HepG2 (cell line): ENCODE measurements around the gene ACAP3. TPM values are rescaled to one million over a fixed set of nuclear protein-coding genes. Genes with fewer than 3 reads are reported as not detected.

Experiments used
- ATAC-seq: fragments of 200-7000 bp; cut with Tn5 transposase; 3 replicates; pipeline ENCODE4 v1.9.1; 2020; ENCODE audit warnings: mild to moderate bottlenecking, moderate library complexity
- BruUV-seq: library from RNA; stranded (reverse); fragments of 400-500 nt; replicated peaks from 2 replicates; lab custom pipeline; 2021; lab: Mats Ljungman, UMichigan
- CTCF ChIA-PET: fragments of 300-600 bp; formaldehyde crosslinking; extraction: SDS; loops from one replicate; lab custom pipeline; 2021; ENCODE audit warnings: low total read pairs, inconsistent platforms, low intra/inter-chr PET ratio; lab: Yijun Ruan, JAX
- POLR2A ChIA-PET: fragments of 350-600 bp; sonication (Branson Sonifier 250); formaldehyde crosslinking; loops from one replicate; lab custom pipeline; 2020; ENCODE audit warnings: antibody characterized with exemption, inconsistent platforms; lab: Yijun Ruan, JAX
- DNase-seq: peaks from one replicate; pipeline ENCODE4 v3.0.0-alpha.2; 2015; ENCODE audit warnings: low spot score
- FAIRE-seq: peaks from 3 replicates; lab custom pipeline; 2011; peaks lifted over from hg19 to GRCh38; lab: Jason Lieb, UNC
- H2AFZ ChIP-seq: one replicate; pipeline ENCODE4 v1.6.1; 2011; ENCODE audit warnings: low read length, inconsistent platforms
- H3K27ac ChIP-seq: fragments of 300-600 bp; 3 replicates; pipeline ENCODE4 v1.8.0; 2011; ENCODE audit warnings: mixed run types, mild to moderate bottlenecking, mixed read lengths, low read length, inconsistent platforms; ENCODE audit not compliant: insufficient read depth; ENCODE audit errors: extremely low read length
- H3K27me3 ChIP-seq, 2 experiments: fragments of 200-600 bp in 1 of 2; 2 replicates in 1 of 2; 3 replicates in 1 of 2; pipeline versions ENCODE4 v1.6.0 to v1.8.0; 2011; ENCODE audit warnings: low read length in 2 of 2, mild to moderate bottlenecking in 2 of 2, moderate library complexity in 2 of 2, inconsistent platforms in 1 of 2; ENCODE audit not compliant: insufficient read depth in 2 of 2, control insufficient read depth in 1 of 2
- H3K36me3 ChIP-seq, 2 experiments: fragments of 200-600 bp in 1 of 2; replicated peaks in 1 of 2; 2 replicates in 1 of 2; 3 replicates in 1 of 2; pipeline versions ENCODE4 v1.5.1 to v1.8.0; 2011; ENCODE audit warnings: low read length in 2 of 2, inconsistent platforms in 1 of 2; ENCODE audit not compliant: insufficient read depth in 2 of 2, control insufficient read depth in 1 of 2
- H3K4me1 ChIP-seq: 2 replicates; pipeline ENCODE4 v1.5.1; 2012; ENCODE audit warnings: low read length, inconsistent platforms; ENCODE audit not compliant: insufficient read depth
- H3K4me2 ChIP-seq: 2 replicates; pipeline ENCODE4 v1.6.0; 2011; ENCODE audit warnings: low read depth, low read length, inconsistent platforms
- H3K4me3 ChIP-seq, 3 experiments: fragments of 200-600 bp in 1 of 3; sonication (generic), shearing (Covaris generic) in 1 of 3; replicated peaks in 1 of 3; 2 replicates each; pipeline ENCODE4 v1.5.1; 2011 to 2016; ENCODE audit warnings: low read length in 3 of 3, inconsistent platforms in 2 of 3, low read depth in 2 of 3, mild to moderate bottlenecking in 2 of 3, control low read depth in 1 of 3, mixed read lengths in 1 of 3; ENCODE audit not compliant: insufficient read depth in 1 of 3
- H3K79me2 ChIP-seq: one replicate; pipeline ENCODE4 v1.6.1; 2011; ENCODE audit warnings: low read length, inconsistent platforms; ENCODE audit not compliant: insufficient read depth
- H3K9ac ChIP-seq: 2 replicates; pipeline ENCODE4 v1.6.0; 2011; ENCODE audit warnings: mild to moderate bottlenecking, low read depth, low read length, inconsistent platforms; ENCODE audit not compliant: insufficient read depth
- H3K9me3 ChIP-seq: 2 replicates; pipeline ENCODE4 v1.5.1; 2012; ENCODE audit warnings: mild to moderate bottlenecking, low read length
- H4K20me1 ChIP-seq: 2 replicates; pipeline ENCODE4 v1.6.0; 2011; ENCODE audit warnings: inconsistent platforms, mild to moderate bottlenecking, low read length, moderate library complexity; ENCODE audit not compliant: insufficient read depth
- EED ChIP-seq: sonication (generic); formaldehyde crosslinking; IDR thresholded peaks from 2 replicates; pipeline ENCODE4 v1.5.0; 2020; ENCODE audit warnings: mild to moderate bottlenecking, missing genetic modification reagents
- HDAC1 ChIP-seq: sonication (generic); formaldehyde crosslinking; IDR thresholded peaks from 2 replicates; pipeline ENCODE4 v1.5.1; 2020; ENCODE audit warnings: mild to moderate bottlenecking, missing genetic modification reagents
- KDM5A ChIP-seq: fragments of 200-600 bp; sonication (generic); IDR thresholded peaks from 2 replicates; pipeline ENCODE4 v1.7.0; 2018; ENCODE audit warnings: antibody characterized with exemption, mild to moderate bottlenecking, low read length, borderline replicate concordance
- NR2F6 ChIP-seq, 2 experiments: IDR thresholded peaks; 2 replicates each; pipeline ENCODE4 v1.6.1; 2016; ENCODE audit warnings: antibody characterized with exemption in 1 of 2, mild to moderate bottlenecking in 1 of 2
- RFX3 ChIP-seq: IDR thresholded peaks from 2 replicates; pipeline ENCODE4 v1.6.1; 2016; ENCODE audit warnings: missing biosample characterization, missing genetic modification reagents
- SRSF1 ChIP-seq: fragments of 200-400 bp; formaldehyde crosslinking; optimal IDR thresholded peaks from 2 replicates; pipeline ENCODE3; 2017; ENCODE audit warnings: mild to moderate bottlenecking, low read depth, low read length, moderate library complexity
- WIZ ChIP-seq: sonication (generic); formaldehyde crosslinking; IDR thresholded peaks from 2 replicates; pipeline ENCODE4 v1.5.1; 2020; ENCODE audit warnings: mild to moderate bottlenecking, missing genetic modification reagents
- ZNF766 ChIP-seq: sonication (generic); formaldehyde crosslinking; IDR thresholded peaks from 2 replicates; pipeline ENCODE4 v1.5.0; 2020; ENCODE audit warnings: missing genetic modification reagents, borderline replicate concordance
- WGBS: methylation state at CpG from one replicate; pipeline ENCODE4 v1.1.6; 2017; ENCODE audit warnings: low lambda C conversion rate; 5-methylcytosine and 5-hydroxymethylcytosine counted together
- in situ Hi-C: cut with HindIII; loops from 2 replicates; pipeline ENCODE4 v1.10.0; 2017; ENCODE audit warnings: low pct_unique_long_range_greater_than_20kb; ENCODE audit not compliant: extremely low pct_ligation_motif_present
- intact Hi-C: fragments of 100-400 bp; cut with micrococcal nuclease; formaldehyde crosslinking; loops from one replicate; pipeline ENCODE4 v1.10.0; 2022; ENCODE audit not compliant: unreplicated experiment
- polyA plus RNA-seq, 8 experiments: library from polyadenylated mRNA; depleted of rRNA in 3 of 8; stranded (reverse) in 7 of 8; unstranded in 1 of 8; fragments of >200 nt; fragmentation: Illumina TruSeq in 4 of 8; extraction: Trizol in 4 of 8; gene quantifications; 2 replicates each; pipeline versions ENCODE4 v1.2.1 to v1.2.3, GENCODE V29; 2011 to 2016; ENCODE audit warnings: low read depth in 4 of 8, missing spikeins in 1 of 8, mixed read lengths in 1 of 8; ENCODE audit not compliant: insufficient read depth in 1 of 8
- total RNA-seq, 5 experiments: library from RNA; depleted of rRNA; stranded (reverse); fragments of >200 nt; fragmentation: Illumina TruSeq; extraction: Trizol; gene quantifications; 2 replicates each; pipeline ENCODE4 v1.2.3, GENCODE V29; 2016; ENCODE audit warnings: low read depth in 1 of 5
- TF ChIP-seq, protein P1 (sequence below): sonication (generic); formaldehyde crosslinking; IDR thresholded peaks from 2 replicates; pipeline ENCODE4 v1.5.0; 2020; ENCODE audit warnings: mild to moderate bottlenecking, missing genetic modification reagents, borderline replicate concordance
- TF ChIP-seq, protein P2 (sequence below): sonication (generic); formaldehyde crosslinking; IDR thresholded peaks from 2 replicates; pipeline ENCODE4 v1.4.0; 2020; ENCODE audit warnings: missing genetic modification reagents
- TF ChIP-seq, protein P3 (sequence below): sonication (generic); formaldehyde crosslinking; IDR thresholded peaks from 2 replicates; pipeline ENCODE4 v1.5.0; 2020; ENCODE audit warnings: mild to moderate bottlenecking, missing genetic modification reagents, moderate library complexity

The ACAP3 gene
- total and polyA plus RNA-seq, 2 of the 13 experiments (the other 11 are each of a cell fraction or from before 2014, with no cell fraction given), result 29.4 to 50.8 TPM

DNA sequence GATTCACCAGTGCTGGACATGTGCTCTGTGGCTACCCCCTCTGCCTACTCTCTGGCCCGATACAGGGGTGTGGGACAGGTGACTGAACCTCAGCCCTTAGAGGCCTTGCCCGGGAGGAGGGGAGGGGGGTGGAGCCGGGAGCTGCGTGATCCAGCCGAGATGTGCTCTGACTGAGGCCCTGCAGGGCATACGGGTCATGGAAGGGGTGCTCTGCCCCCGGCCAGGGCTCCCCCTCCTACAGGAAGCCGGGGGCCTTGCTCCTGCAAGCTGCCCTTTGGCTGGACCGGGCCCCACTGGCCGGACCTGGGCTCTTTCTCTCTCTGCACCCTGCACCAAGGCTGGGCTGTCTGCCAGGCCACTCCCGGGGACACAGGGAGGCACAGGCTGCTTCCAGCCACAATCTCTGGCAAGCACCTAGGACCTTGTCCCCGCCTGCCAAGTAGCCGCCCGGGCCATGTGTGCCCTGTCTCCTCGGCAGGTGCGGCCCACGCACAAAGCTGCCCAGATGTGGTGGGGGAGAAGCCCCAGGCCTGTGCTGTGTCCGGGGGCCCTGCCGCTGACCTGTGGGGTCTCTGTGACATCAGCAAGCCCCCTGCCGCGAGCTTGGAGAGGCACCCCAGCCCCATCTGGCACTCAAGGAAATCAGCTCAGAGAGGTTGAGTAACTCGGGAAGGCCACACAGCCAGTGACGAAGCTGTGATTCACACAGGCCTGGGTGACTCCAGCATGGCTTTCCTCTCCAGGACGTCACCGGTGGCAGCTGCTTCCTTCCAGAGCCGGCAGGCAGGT, 26.0 kb downstream of the ACAP3 start:
- TSS peak; percentile 70 for BruUV-seq
- Histone ChIP-seq H3K4me3 (peak overlapping the region; percentile 21 to 59 (median 27); a peak in 5 of 6 replicates), H3K9me3 (no peaks in the 10 kb centered on the region), H3K27me3 (peaks cover 0 to 2% of the 10 kb centered on the region in 2 experiments; a peak in 1 of 5 replicates), H4K20me1 (no peaks in the 10 kb centered on the region), H2AFZ (no peak overlapping the region), H3K27ac (peak overlapping the region; percentile 73), H3K4me1 (peaks cover 56% of the 10 kb centered on the region), H3K36me3 (no peaks in the 10 kb centered on the region), H3K79me2 (no peaks in the 10 kb centered on the region), H3K9ac (peak overlapping the region; percentile 48), H3K4me2 (peak overlapping the region; percentile 82)
- WGBS, result 0% methylated on average over 5 of the region's 26 CpGs
- peak; percentile 28 for FAIRE-seq
- intact Hi-C loops (no loop called here), in situ Hi-C loops (no loop called here)
- peak; percentile 78 for ATAC-seq
- ChIA-PET POLR2A (interaction anchor here (1.0 to 1.5 kb wide), 5 partner anchors 8 to 157 kb away, joined by 3 to 7 read pairs (median 6); partner anchors contain the start of gene UBE2J2), CTCF (no interaction called here)
- peak; percentile 67 for DNase-seq
- TF ChIP-seq, protein P1, sequence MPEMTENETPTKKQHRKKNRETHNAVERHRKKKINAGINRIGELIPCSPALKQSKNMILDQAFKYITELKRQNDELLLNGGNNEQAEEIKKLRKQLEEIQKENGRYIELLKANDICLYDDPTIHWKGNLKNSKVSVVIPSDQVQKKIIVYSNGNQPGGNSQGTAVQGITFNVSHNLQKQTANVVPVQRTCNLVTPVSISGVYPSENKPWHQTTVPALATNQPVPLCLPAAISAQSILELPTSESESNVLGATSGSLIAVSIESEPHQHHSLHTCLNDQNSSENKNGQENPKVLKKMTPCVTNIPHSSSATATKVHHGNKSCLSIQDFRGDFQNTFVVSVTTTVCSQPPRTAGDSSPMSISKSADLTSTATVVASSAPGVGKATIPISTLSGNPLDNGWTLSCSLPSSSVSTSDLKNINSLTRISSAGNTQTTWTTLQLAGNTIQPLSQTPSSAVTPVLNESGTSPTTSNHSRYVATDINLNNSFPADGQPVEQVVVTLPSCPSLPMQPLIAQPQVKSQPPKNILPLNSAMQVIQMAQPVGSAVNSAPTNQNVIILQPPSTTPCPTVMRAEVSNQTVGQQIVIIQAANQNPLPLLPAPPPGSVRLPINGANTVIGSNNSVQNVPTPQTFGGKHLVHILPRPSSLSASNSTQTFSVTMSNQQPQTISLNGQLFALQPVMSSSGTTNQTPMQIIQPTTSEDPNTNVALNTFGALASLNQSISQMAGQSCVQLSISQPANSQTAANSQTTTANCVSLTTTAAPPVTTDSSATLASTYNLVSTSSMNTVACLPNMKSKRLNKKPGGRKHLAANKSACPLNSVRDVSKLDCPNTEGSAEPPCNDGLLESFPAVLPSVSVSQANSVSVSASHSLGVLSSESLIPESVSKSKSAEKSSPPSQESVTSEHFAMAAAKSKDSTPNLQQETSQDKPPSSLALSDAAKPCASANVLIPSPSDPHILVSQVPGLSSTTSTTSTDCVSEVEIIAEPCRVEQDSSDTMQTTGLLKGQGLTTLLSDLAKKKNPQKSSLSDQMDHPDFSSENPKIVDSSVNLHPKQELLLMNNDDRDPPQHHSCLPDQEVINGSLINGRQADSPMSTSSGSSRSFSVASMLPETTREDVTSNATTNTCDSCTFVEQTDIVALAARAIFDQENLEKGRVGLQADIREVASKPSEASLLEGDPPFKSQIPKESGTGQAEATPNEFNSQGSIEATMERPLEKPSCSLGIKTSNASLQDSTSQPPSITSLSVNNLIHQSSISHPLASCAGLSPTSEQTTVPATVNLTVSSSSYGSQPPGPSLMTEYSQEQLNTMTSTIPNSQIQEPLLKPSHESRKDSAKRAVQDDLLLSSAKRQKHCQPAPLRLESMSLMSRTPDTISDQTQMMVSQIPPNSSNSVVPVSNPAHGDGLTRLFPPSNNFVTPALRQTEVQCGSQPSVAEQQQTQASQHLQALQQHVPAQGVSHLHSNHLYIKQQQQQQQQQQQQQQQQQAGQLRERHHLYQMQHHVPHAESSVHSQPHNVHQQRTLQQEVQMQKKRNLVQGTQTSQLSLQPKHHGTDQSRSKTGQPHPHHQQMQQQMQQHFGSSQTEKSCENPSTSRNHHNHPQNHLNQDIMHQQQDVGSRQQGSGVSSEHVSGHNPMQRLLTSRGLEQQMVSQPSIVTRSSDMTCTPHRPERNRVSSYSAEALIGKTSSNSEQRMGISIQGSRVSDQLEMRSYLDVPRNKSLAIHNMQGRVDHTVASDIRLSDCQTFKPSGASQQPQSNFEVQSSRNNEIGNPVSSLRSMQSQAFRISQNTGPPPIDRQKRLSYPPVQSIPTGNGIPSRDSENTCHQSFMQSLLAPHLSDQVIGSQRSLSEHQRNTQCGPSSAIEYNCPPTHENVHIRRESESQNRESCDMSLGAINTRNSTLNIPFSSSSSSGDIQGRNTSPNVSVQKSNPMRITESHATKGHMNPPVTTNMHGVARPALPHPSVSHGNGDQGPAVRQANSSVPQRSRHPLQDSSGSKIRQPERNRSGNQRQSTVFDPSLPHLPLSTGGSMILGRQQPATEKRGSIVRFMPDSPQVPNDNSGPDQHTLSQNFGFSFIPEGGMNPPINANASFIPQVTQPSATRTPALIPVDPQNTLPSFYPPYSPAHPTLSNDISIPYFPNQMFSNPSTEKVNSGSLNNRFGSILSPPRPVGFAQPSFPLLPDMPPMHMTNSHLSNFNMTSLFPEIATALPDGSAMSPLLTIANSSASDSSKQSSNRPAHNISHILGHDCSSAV (CRISPR knock-in tag), result 0 out of 2 replicates have a peak, but pooled peaks have one; percentile 33
- TF ChIP-seq, protein P2, sequence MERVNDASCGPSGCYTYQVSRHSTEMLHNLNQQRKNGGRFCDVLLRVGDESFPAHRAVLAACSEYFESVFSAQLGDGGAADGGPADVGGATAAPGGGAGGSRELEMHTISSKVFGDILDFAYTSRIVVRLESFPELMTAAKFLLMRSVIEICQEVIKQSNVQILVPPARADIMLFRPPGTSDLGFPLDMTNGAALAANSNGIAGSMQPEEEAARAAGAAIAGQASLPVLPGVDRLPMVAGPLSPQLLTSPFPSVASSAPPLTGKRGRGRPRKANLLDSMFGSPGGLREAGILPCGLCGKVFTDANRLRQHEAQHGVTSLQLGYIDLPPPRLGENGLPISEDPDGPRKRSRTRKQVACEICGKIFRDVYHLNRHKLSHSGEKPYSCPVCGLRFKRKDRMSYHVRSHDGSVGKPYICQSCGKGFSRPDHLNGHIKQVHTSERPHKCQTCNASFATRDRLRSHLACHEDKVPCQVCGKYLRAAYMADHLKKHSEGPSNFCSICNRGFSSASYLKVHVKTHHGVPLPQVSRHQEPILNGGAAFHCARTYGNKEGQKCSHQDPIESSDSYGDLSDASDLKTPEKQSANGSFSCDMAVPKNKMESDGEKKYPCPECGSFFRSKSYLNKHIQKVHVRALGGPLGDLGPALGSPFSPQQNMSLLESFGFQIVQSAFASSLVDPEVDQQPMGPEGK (CRISPR knock-in tag), result peak; percentile 94
- peak; percentile 73 for TF ChIP-seq HDAC1 (CRISPR knock-in tag)
- no peak for TF ChIP-seq WIZ (CRISPR knock-in tag)
- peak; percentile 93 for TF ChIP-seq EED (CRISPR knock-in tag)
- TF ChIP-seq NR2F6 (IDR thresholded peaks at IDR 0.05), result peak; percentile 83
- peak; percentile 82 for TF ChIP-seq NR2F6 (CRISPR knock-in tag; IDR thresholded peaks at IDR 0.05)
- TF ChIP-seq, protein P3, sequence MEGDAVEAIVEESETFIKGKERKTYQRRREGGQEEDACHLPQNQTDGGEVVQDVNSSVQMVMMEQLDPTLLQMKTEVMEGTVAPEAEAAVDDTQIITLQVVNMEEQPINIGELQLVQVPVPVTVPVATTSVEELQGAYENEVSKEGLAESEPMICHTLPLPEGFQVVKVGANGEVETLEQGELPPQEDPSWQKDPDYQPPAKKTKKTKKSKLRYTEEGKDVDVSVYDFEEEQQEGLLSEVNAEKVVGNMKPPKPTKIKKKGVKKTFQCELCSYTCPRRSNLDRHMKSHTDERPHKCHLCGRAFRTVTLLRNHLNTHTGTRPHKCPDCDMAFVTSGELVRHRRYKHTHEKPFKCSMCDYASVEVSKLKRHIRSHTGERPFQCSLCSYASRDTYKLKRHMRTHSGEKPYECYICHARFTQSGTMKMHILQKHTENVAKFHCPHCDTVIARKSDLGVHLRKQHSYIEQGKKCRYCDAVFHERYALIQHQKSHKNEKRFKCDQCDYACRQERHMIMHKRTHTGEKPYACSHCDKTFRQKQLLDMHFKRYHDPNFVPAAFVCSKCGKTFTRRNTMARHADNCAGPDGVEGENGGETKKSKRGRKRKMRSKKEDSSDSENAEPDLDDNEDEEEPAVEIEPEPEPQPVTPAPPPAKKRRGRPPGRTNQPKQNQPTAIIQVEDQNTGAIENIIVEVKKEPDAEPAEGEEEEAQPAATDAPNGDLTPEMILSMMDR (CRISPR knock-in tag), result peak; percentile 29; the same call in 1 of the 2 replicates
- no peak for TF ChIP-seq ZNF766 (CRISPR knock-in tag)
- no peak for TF ChIP-seq RFX3
- no peak for TF ChIP-seq KDM5A
- peak; percentile 84 for TF ChIP-seq SRSF1
